A549 (cell line): ENCODE measurements around the gene ADGRF5. TPM values are rescaled to one million over a fixed set of nuclear protein-coding genes. Genes with fewer than 3 reads are reported as not detected.

Experiments
- ATAC-seq, 2 experiments: fragments of 200-7000 bp in 1 of 2; fragments of >200 bp in 1 of 2; cut with Nextera tagmentation in 1 of 2; cut with Tn5 transposase in 1 of 2; 3 replicates each; pipeline versions ENCODE4 v1.8.0 to v1.9.1; 2018 to 2020; ENCODE audit warnings: mild to moderate bottlenecking in 1 of 2, moderate library complexity in 1 of 2
- CTCF ChIA-PET: fragments of 300-600 bp; sonication (Branson Sonifier 250); formaldehyde crosslinking; extraction: SDS; loops from one replicate; lab custom pipeline; 2021; ENCODE audit warnings: antibody characterized with exemption, inconsistent platforms; lab: Yijun Ruan, JAX
- POLR2A ChIA-PET: fragments of 350-600 bp; formaldehyde crosslinking; extraction: SDS; loops from one replicate; lab custom pipeline; 2021; ENCODE audit warnings: antibody characterized with exemption, inconsistent platforms; lab: Yijun Ruan, JAX
- DNase-seq, 2 experiments: peaks; one replicate each; pipeline versions ENCODE4 v3.0.0 to v3.0.0-alpha.2; 2011 to 2016; ENCODE audit warnings: low read depth in 1 of 2, low spot score in 1 of 2
- FAIRE-seq: peaks from 2 replicates; lab custom pipeline; 2011; peaks lifted over from hg19 to GRCh38; lab: Jason Lieb, UNC
- H3K27ac ChIP-seq, 2 experiments: fragments of >200 bp; sonication (Bioruptor Twin); formaldehyde crosslinking; 3 replicates each; pipeline ENCODE4 v1.5.1; 2016 to 2017
- H3K4me1 ChIP-seq: fragments of >200 bp; sonication (Bioruptor Twin); formaldehyde crosslinking; 3 replicates; pipeline ENCODE4 v1.6.1; 2016
- H3K4me2 ChIP-seq: fragments of >200 bp; sonication (Bioruptor Twin); formaldehyde crosslinking; 3 replicates; pipeline ENCODE4 v1.6.1; 2016
- H3K4me3 ChIP-seq: fragments of >200 bp; sonication (Bioruptor Twin); formaldehyde crosslinking; 3 replicates; pipeline ENCODE4 v1.5.1; 2016
- H3K9me3 ChIP-seq: fragments of >200 bp; sonication (Bioruptor Twin); formaldehyde crosslinking; 3 replicates; pipeline ENCODE4 v1.6.1; 2016
- BCL3 ChIP-seq: fragments of >200 bp; sonication (Bioruptor Twin); formaldehyde crosslinking; IDR thresholded peaks from 3 replicates; pipeline ENCODE4 v1.6.1; 2016
- CHD2 ChIP-seq: fragments of 150-350 bp; IDR thresholded peaks from 2 replicates; pipeline ENCODE4 v1.6.1; 2014; ENCODE audit warnings: low read length; ENCODE audit not compliant: partially characterized antibody
- EHMT2 ChIP-seq: fragments of 200-600 bp; sonication (generic); IDR thresholded peaks from 2 replicates; pipeline ENCODE4 v1.6.1; 2016; ENCODE audit warnings: antibody characterized with exemption, low read depth, mild to moderate bottlenecking, moderate library complexity
- ELK1 ChIP-seq: fragments of 150-350 bp; IDR thresholded peaks from 2 replicates; pipeline ENCODE4 v1.6.1; 2014; ENCODE audit warnings: low read depth, mild to moderate bottlenecking, low read length
- EP300 ChIP-seq, 2 experiments: fragments of >200 bp; sonication (Bioruptor Twin); formaldehyde crosslinking; IDR thresholded peaks; 2 replicates in 1 of 2; 3 replicates in 1 of 2; pipeline ENCODE4 v1.6.1; 2016 to 2017
- ESRRA ChIP-seq: fragments of 150-350 bp; IDR thresholded peaks from 2 replicates; pipeline ENCODE4 v1.6.1; 2014; ENCODE audit warnings: mild to moderate bottlenecking, low read length, borderline replicate concordance
- FOSB ChIP-seq: fragments of 250-450 bp; sonication (Bioruptor Pico); IDR thresholded peaks from 2 replicates; pipeline ENCODE4 v1.5.0; 2020; ENCODE audit warnings: mild to moderate bottlenecking, moderate library complexity
- FOXS1 ChIP-seq: fragments of 250-450 bp; sonication (Bioruptor Pico); IDR thresholded peaks from 2 replicates; pipeline ENCODE4 v1.5.0; 2020; ENCODE audit warnings: mild to moderate bottlenecking, moderate library complexity
- HES2 ChIP-seq: fragments of >200 bp; sonication (Bioruptor Twin); formaldehyde crosslinking; IDR thresholded peaks from 2 replicates; pipeline ENCODE4 v1.6.1; 2016
- HOXA7 ChIP-seq: fragments of 250-450 bp; sonication (Bioruptor Pico); IDR thresholded peaks from 2 replicates; pipeline ENCODE4 v1.5.0; 2020; ENCODE audit warnings: mild to moderate bottlenecking, moderate library complexity
- HOXB13 ChIP-seq: fragments of 250-450 bp; sonication (Bioruptor Pico); IDR thresholded peaks from 2 replicates; pipeline ENCODE4 v1.5.0; 2020; ENCODE audit warnings: low read depth, mild to moderate bottlenecking, moderate library complexity
- HOXB5 ChIP-seq: fragments of 250-450 bp; sonication (Bioruptor Pico); IDR thresholded peaks from 2 replicates; pipeline ENCODE4 v1.5.0; 2020; ENCODE audit warnings: mild to moderate bottlenecking, moderate library complexity
- KDM1A ChIP-seq: fragments of 200-600 bp; sonication (generic); IDR thresholded peaks from 2 replicates; pipeline ENCODE4 v1.6.1; 2016; ENCODE audit warnings: low read depth, mild to moderate bottlenecking
- KDM5A ChIP-seq: fragments of 200-600 bp; sonication (generic); IDR thresholded peaks from 2 replicates; pipeline ENCODE4 v1.6.1; 2016; ENCODE audit warnings: antibody characterized with exemption, mild to moderate bottlenecking
- NR3C1 ChIP-seq: fragments of >200 bp; sonication (Bioruptor Twin); formaldehyde crosslinking; IDR thresholded peaks from 3 replicates; pipeline ENCODE4 v1.6.1; 2017
- PHF8 ChIP-seq: fragments of 200-600 bp; sonication (generic); IDR thresholded peaks from 2 replicates; pipeline ENCODE4 v1.6.1; 2016; ENCODE audit warnings: low read depth, mild to moderate bottlenecking, antibody characterized with exemption, moderate library complexity, borderline replicate concordance
- POLR2AphosphoS2 ChIP-seq: conservative IDR thresholded peaks from 2 replicates; pipeline ENCODE4 v1.6.1; 2012; ENCODE audit warnings: low read length, improper control_type of control experiment, inconsistent platforms
- RAD21 ChIP-seq, 2 experiments: fragments of >200 bp in 1 of 2; sonication (Bioruptor Twin) in 1 of 2; formaldehyde crosslinking in 1 of 2; IDR thresholded peaks in 1 of 2; conservative IDR thresholded peaks in 1 of 2; 2 replicates in 1 of 2; 3 replicates in 1 of 2; pipeline ENCODE4 v1.6.1; 2012 to 2018; ENCODE audit warnings: inconsistent platforms in 1 of 2
- RARB ChIP-seq: fragments of 250-450 bp; sonication (Bioruptor Pico); IDR thresholded peaks from 2 replicates; pipeline ENCODE4 v1.8.0; 2021; ENCODE audit warnings: mild to moderate bottlenecking, moderate library complexity
- RNF2 ChIP-seq: fragments of 200-600 bp; sonication (generic); IDR thresholded peaks from 2 replicates; pipeline ENCODE4 v1.6.1; 2016; ENCODE audit warnings: low read depth, mild to moderate bottlenecking, antibody characterized with exemption, moderate library complexity, borderline replicate concordance
- SREBF2 ChIP-seq: fragments of 450-650 bp; IDR thresholded peaks from 2 replicates; pipeline ENCODE4 v1.6.1; 2014; ENCODE audit warnings: mild to moderate bottlenecking, moderate library complexity
- TFCP2L1 ChIP-seq: fragments of 250-450 bp; sonication (Bioruptor Pico); IDR thresholded peaks from 2 replicates; pipeline ENCODE4 v1.5.0; 2021; ENCODE audit warnings: mild to moderate bottlenecking
- TP53 ChIP-seq: fragments of 250-450 bp; sonication (Bioruptor Pico); IDR thresholded peaks from 2 replicates; pipeline ENCODE4 v1.5.0; 2021; ENCODE audit warnings: mild to moderate bottlenecking, moderate library complexity
- ZC3H11A ChIP-seq: fragments of 450-650 bp; IDR thresholded peaks from 2 replicates; pipeline ENCODE4 v1.6.1; 2014; ENCODE audit warnings: antibody characterized with exemption, mild to moderate bottlenecking
- ZNF302 ChIP-seq: fragments of 250-450 bp; sonication (Bioruptor Pico); IDR thresholded peaks from 2 replicates; pipeline ENCODE4 v1.9.0; 2021; ENCODE audit warnings: inconsistent platforms, mild to moderate bottlenecking, moderate library complexity
- ZSCAN20 ChIP-seq: fragments of 250-450 bp; sonication (Bioruptor Pico); IDR thresholded peaks from 2 replicates; pipeline ENCODE4 v1.8.0; 2022; ENCODE audit warnings: mild to moderate bottlenecking, moderate library complexity
- WGBS: methylation state at CpG from one replicate; pipeline ENCODE4 v1.1.6; 2017; ENCODE audit errors: missing lambda C conversion rate; 5-methylcytosine and 5-hydroxymethylcytosine counted together
- polyA plus RNA-seq, 4 experiments: library from polyadenylated mRNA; depleted of rRNA in 3 of 4; stranded (reverse); fragments of >200 nt; fragmentation: RNase III in 1 of 4; extraction: RNeasy Plus Mini Kit Qiagen cat#74134 plus additional on column Dnase treatment in 1 of 4; gene quantifications; 2 replicates in 3 of 4; 3 replicates in 1 of 4; pipeline ENCODE4 v1.2.3, GENCODE V29; 2011 to 2017
- TF ChIP-seq, protein P1 (sequence below): fragments of 250-450 bp; sonication (Bioruptor Pico); IDR thresholded peaks from 2 replicates; pipeline ENCODE4 v1.5.0; 2020; ENCODE audit warnings: low read depth, mild to moderate bottlenecking, moderate library complexity
- TF ChIP-seq, protein P2 (sequence below): IDR thresholded peaks from 2 replicates; pipeline ENCODE4 v1.6.1; 2012; ENCODE audit warnings: low read depth, borderline replicate concordance
- TF ChIP-seq, protein P3 (sequence below): fragments of 250-450 bp; sonication (Bioruptor Pico); IDR thresholded peaks from 2 replicates; pipeline ENCODE4 v1.5.0; 2021; ENCODE audit warnings: mild to moderate bottlenecking, moderate library complexity, borderline replicate concordance
- TF ChIP-seq, protein P4 (sequence below): IDR thresholded peaks from 2 replicates; pipeline ENCODE4 v1.6.1; 2012

Gene ADGRF5
- polyA plus RNA-seq, 2 of the 4 experiments (the other 2 are of a cell fraction) = not detected

- Histone ChIP-seq H3K9me3 (no peaks in the 10 kb centered on the region), H3K4me3 (no peak overlapping the region), H3K4me2 (no peak overlapping the region), H3K4me1 (no peaks in the 10 kb centered on the region), H3K27ac (no peak overlapping the region)
- no peak for ATAC-seq
- ChIA-PET CTCF (no interaction called here), POLR2A (no interaction called here)
- TF ChIP-seq ELK1 (no peak), ZC3H11A (no peak), KDM1A (no peak), ZSCAN20 (no peak), TFCP2L1 (CRISPR knock-in tag) (no peak), ESRRA (no peak), PHF8 (no peak), RAD21 (conservative IDR thresholded peaks at IDR 0.05 in 1 of 2, IDR thresholded peaks at IDR 0.05 in 1 of 2) (no peak), NR3C1 (no peak), HOXA7 (CRISPR knock-in tag) (no peak), SREBF2 (no peak), RARB (no peak), EP300 (IDR thresholded peaks at IDR 0.05) (no peak), FOSB (CRISPR knock-in tag) (no peak), CHD2 (no peak), RNF2 (no peak), EHMT2 (no peak), FOXS1 (CRISPR knock-in tag) (no peak)
- TF ChIP-seq, protein P1, sequence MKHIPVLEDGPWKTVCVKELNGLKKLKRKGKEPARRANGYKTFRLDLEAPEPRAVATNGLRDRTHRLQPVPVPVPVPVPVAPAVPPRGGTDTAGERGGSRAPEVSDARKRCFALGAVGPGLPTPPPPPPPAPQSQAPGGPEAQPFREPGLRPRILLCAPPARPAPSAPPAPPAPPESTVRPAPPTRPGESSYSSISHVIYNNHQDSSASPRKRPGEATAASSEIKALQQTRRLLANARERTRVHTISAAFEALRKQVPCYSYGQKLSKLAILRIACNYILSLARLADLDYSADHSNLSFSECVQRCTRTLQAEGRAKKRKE (CRISPR knock-in tag) = no peak
- TF ChIP-seq, protein P2, sequence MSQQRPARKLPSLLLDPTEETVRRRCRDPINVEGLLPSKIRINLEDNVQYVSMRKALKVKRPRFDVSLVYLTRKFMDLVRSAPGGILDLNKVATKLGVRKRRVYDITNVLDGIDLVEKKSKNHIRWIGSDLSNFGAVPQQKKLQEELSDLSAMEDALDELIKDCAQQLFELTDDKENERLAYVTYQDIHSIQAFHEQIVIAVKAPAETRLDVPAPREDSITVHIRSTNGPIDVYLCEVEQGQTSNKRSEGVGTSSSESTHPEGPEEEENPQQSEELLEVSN = no peak
- DNase-seq = no peak
- no peak for FAIRE-seq
These were observed 46.1 kb upstream of the ADGRF5 start for GRCh38 chr6:46967826-46968349.

- FAIRE-seq (no peak), DNase-seq (no peak), ATAC-seq (no peak)
- Histone ChIP-seq H3K4me2 (no peak overlapping the region), H3K9me3 (no peaks in the 10 kb centered on the region), H3K4me1 (no peaks in the 10 kb centered on the region), H3K27ac (no peak overlapping the region), H3K4me3 (no peak overlapping the region)
- 54% methylated on average over 12 of the region's 12 CpGs for WGBS
- ChIA-PET POLR2A (no interaction called here), CTCF (no interaction called here)
- TF ChIP-seq KDM1A = no peak
- TF ChIP-seq, protein P3, sequence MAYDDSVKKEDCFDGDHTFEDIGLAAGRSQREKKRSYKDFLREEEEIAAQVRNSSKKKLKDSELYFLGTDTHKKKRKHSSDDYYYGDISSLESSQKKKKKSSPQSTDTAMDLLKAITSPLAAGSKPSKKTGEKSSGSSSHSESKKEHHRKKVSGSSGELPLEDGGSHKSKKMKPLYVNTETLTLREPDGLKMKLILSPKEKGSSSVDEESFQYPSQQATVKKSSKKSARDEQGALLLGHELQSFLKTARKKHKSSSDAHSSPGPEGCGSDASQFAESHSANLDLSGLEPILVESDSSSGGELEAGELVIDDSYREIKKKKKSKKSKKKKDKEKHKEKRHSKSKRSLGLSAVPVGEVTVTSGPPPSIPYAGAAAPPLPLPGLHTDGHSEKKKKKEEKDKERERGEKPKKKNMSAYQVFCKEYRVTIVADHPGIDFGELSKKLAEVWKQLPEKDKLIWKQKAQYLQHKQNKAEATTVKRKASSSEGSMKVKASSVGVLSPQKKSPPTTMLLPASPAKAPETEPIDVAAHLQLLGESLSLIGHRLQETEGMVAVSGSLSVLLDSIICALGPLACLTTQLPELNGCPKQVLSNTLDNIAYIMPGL = no peak
- no peak for TF ChIP-seq EP300 (IDR thresholded peaks at IDR 0.05)
- TF ChIP-seq, protein P4, sequence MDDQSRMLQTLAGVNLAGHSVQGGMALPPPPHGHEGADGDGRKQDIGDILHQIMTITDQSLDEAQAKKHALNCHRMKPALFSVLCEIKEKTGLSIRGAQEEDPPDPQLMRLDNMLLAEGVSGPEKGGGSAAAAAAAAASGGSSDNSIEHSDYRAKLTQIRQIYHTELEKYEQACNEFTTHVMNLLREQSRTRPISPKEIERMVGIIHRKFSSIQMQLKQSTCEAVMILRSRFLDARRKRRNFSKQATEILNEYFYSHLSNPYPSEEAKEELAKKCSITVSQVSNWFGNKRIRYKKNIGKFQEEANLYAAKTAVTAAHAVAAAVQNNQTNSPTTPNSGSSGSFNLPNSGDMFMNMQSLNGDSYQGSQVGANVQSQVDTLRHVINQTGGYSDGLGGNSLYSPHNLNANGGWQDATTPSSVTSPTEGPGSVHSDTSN = no peak
- no peak for TF ChIP-seq SREBF2
- TF ChIP-seq HES2 = no peak
- TF ChIP-seq PHF8 = no peak
- no peak for TF ChIP-seq POLR2AphosphoS2
- TF ChIP-seq HOXB13 (CRISPR knock-in tag) = no peak
- no peak for TF ChIP-seq HOXB5
- no peak for TF ChIP-seq EHMT2
- TF ChIP-seq KDM5A = no peak
- no peak for TF ChIP-seq HOXA7 (CRISPR knock-in tag)
- no peak for TF ChIP-seq ZNF302 (CRISPR knock-in tag)
- no peak for TF ChIP-seq FOSB (CRISPR knock-in tag)
- no peak for TF ChIP-seq BCL3
- TF ChIP-seq TP53 = no peak
These were observed 43.2 kb upstream of the ADGRF5 start for GRCh38 chr6:46964716-46965519.
